Progenitor cell of endocrine pancreas (in vitro differentiated cells): ENCODE results near the gene KLHL18. TPM values are rescaled to one million over a fixed set of nuclear protein-coding genes. Genes with fewer than 3 reads are reported as not detected.

Source experiments
- DNase-seq: peaks from one replicate; pipeline ENCODE4 v3.0.0; 2021; ENCODE audit warnings: low spot score; ENCODE audit not compliant: unreplicated experiment
- H3K27ac Mint-ChIP-seq: 2 replicates; pipeline ENCODE4 v1.8.0; 2021; ENCODE audit warnings: mild to moderate bottlenecking, moderate library complexity, mixed read lengths
- H3K27me3 Mint-ChIP-seq: 2 replicates; pipeline ENCODE4 v1.8.0; 2021; ENCODE audit warnings: mixed read lengths
- H3K36me3 Mint-ChIP-seq: 2 replicates; pipeline ENCODE4 v1.8.0; 2022; ENCODE audit warnings: mixed read lengths; ENCODE audit not compliant: insufficient read depth
- H3K4me1 Mint-ChIP-seq: 2 replicates; pipeline ENCODE4 v1.8.0; 2021; ENCODE audit warnings: low read depth, mixed read lengths
- H3K4me3 Mint-ChIP-seq: 2 replicates; pipeline ENCODE4 v1.8.0; 2021; ENCODE audit warnings: low read depth, mild to moderate bottlenecking, moderate library complexity, mixed read lengths
- H3K9me3 Mint-ChIP-seq: 2 replicates; pipeline ENCODE4 v1.8.0; 2021; ENCODE audit warnings: low read depth, mixed read lengths
- total RNA-seq: library from RNA; stranded (reverse); gene quantifications from 2 replicates; pipeline ENCODE4 v1.2.1, GENCODE V29; 2021
- TF ChIP-seq, protein P1 (sequence below): fragments of 200-600 bp; sonication (generic); IDR thresholded peaks from one replicate; pipeline ENCODE4 v1.5.0; 2021; ENCODE audit warnings: antibody characterized with exemption, mild to moderate bottlenecking; ENCODE audit not compliant: unreplicated experiment

Gene KLHL18
- total RNA-seq, 1 donor from 2014 or later, result 33.6 TPM

DNA sequence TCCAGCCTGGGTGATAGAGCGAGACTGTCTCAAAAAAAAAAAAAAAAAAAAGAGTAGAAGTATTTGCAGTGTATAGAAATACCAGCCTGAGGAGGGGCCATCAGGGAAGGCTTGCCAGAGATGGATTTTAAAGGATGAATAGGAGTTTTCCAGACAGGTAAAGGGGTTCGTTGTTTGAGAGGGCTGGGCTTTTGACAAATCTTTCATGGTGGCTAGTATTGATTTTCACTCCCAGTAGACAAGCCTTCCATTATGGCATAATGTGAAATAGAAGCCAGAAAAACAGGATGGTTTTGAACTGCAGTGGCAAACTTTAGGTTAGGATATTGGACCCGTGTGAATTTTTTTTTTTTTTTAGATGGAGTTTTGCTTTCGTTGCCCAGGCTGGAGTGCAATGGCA, 101.7 kb downstream of the KLHL18 start:
- no peaks in the 10 kb centered on the region for H3K9me3 Mint-ChIP-seq
- H3K27me3 Mint-ChIP-seq, result no peaks in the 10 kb centered on the region
- peaks cover 44% of the 10 kb centered on the region for H3K4me1 Mint-ChIP-seq
- no peak for DNase-seq
- H3K27ac Mint-ChIP-seq, result peak overlapping the region; percentile 76
- H3K4me3 Mint-ChIP-seq, result peak overlapping the region; percentile 19
- TF ChIP-seq, protein P1, sequence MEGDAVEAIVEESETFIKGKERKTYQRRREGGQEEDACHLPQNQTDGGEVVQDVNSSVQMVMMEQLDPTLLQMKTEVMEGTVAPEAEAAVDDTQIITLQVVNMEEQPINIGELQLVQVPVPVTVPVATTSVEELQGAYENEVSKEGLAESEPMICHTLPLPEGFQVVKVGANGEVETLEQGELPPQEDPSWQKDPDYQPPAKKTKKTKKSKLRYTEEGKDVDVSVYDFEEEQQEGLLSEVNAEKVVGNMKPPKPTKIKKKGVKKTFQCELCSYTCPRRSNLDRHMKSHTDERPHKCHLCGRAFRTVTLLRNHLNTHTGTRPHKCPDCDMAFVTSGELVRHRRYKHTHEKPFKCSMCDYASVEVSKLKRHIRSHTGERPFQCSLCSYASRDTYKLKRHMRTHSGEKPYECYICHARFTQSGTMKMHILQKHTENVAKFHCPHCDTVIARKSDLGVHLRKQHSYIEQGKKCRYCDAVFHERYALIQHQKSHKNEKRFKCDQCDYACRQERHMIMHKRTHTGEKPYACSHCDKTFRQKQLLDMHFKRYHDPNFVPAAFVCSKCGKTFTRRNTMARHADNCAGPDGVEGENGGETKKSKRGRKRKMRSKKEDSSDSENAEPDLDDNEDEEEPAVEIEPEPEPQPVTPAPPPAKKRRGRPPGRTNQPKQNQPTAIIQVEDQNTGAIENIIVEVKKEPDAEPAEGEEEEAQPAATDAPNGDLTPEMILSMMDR, result no peak
- peaks cover 6% of the 10 kb centered on the region for H3K36me3 Mint-ChIP-seq

- H3K4me3 Mint-ChIP-seq, result no peak overlapping the region
- H3K27me3 Mint-ChIP-seq, result no peaks in the 10 kb centered on the region
Observed at GRCh38 chr3:47385007-47385406, 102.3 kb downstream of the KLHL18 start.

GRCh38 chr3:47385796-47386195, 103.1 kb downstream of the KLHL18 start:
- Mint-ChIP-seq H3K4me1 (peaks cover 35% of the 10 kb centered on the region), H3K9me3 (no peaks in the 10 kb centered on the region), H3K27ac (peak overlapping the region; percentile 44), H3K27me3 (no peaks in the 10 kb centered on the region), H3K36me3 (peaks cover 8% of the 10 kb centered on the region), H3K4me3 (no peak overlapping the region)
- TF ChIP-seq, protein P1, result no peak
- no peak for DNase-seq

More at GRCh38 chr3:47385007-47385406, 102.3 kb downstream of the KLHL18 start:
- peaks cover 38% of the 10 kb centered on the region for H3K4me1 Mint-ChIP-seq
- peak overlapping the region; percentile 76 for H3K27ac Mint-ChIP-seq
- no peaks in the 10 kb centered on the region for H3K9me3 Mint-ChIP-seq
- peaks cover 6% of the 10 kb centered on the region for H3K36me3 Mint-ChIP-seq
- DNase-seq, result no peak
- TF ChIP-seq, protein P1, result no peak

DNA sequence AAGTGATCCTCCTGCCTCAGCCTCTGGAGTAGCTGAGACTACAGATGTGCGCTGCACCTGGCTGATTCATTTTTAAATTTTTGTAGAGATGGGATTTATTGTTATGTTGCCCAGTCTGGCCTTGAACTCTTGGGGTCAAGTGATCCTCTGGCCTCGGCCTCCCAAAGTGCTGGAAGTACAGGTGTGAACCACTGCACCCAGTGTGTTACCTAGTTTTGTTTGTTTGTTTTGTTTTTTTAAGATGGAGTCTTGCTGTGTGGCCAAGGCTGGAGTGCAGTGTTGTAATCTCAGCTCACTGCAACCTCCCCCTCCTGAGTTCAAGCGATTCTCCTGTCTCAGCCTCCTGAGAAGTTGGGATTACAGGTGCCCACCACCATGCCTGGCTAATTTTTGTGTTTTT, 110.2 kb downstream of the KLHL18 start:
- TF ChIP-seq, protein P1, result no peak
- no peaks in the 10 kb centered on the region for H3K9me3 Mint-ChIP-seq
- no peak for DNase-seq
- no peaks in the 10 kb centered on the region for H3K27me3 Mint-ChIP-seq
- H3K27ac Mint-ChIP-seq, result peak overlapping the region; percentile 45
- no peak overlapping the region for H3K4me3 Mint-ChIP-seq
- peaks cover 26% of the 10 kb centered on the region for H3K4me1 Mint-ChIP-seq
- H3K36me3 Mint-ChIP-seq, result peaks cover 7% of the 10 kb centered on the region

GRCh38 chr3:47394140-47394870, 111.6 kb downstream of the KLHL18 start:
- Mint-ChIP-seq H3K4me1 (peaks cover 28% of the 10 kb centered on the region), H3K27me3 (no peaks in the 10 kb centered on the region), H3K27ac (peak overlapping the region; percentile 95), H3K36me3 (peaks cover 7% of the 10 kb centered on the region), H3K4me3 (peak overlapping the region; percentile 35), H3K9me3 (no peaks in the 10 kb centered on the region)
- TF ChIP-seq, protein P1, result peak; percentile 21
- no peak for DNase-seq
